ENCODE results near the gene TBC1D14. TPM values are rescaled to one million over a fixed set of nuclear protein-coding genes. Genes with fewer than 3 reads are reported as not detected.

The TBC1D14 gene
- total and polyA plus RNA-seq, 2 of the 4 experiments (the other 2 are of a cell fraction), result 31.7 to 40.7 TPM

- in situ Hi-C loops (cut with MboI; ENCODE audit: low sequenced_read_pairs), result no loop called here
- Histone ChIP-seq H2BK5ac (ENCODE audit: low read depth, low read length, poor library complexity, severe bottlenecking) (no peak overlapping the region), H3K56ac (ENCODE audit: extremely low read depth, insufficient read depth, low read length) (no peak overlapping the region), H3K18ac (ENCODE audit: low read depth, low read length) (no peak overlapping the region), H3K9ac (ENCODE audit: low read depth, low read length) (no peak overlapping the region), H3K23ac (ENCODE audit: low read depth, low read length) (no peak overlapping the region), H2AFZ (replicated peaks; ENCODE audit: low read length, poor library complexity) (no peak overlapping the region), H4K91ac (ENCODE audit: insufficient read depth, low read depth, low read length) (no peak overlapping the region), H3K36me3 (ENCODE audit: control insufficient read depth, insufficient read depth, low read length) (no peaks in the 10 kb centered on the region), H4K5ac (ENCODE audit: low read depth, low read length) (no peak overlapping the region), H3K4ac (ENCODE audit: low read depth, low read length) (no peak overlapping the region), H3K14ac (replicated peaks; ENCODE audit: low read depth, low read length) (no peak overlapping the region), H4K20me1 (ENCODE audit: insufficient read depth, low read length) (peaks cover 11% of the 10 kb centered on the region), H3K27me3 (ENCODE audit: control insufficient read depth, insufficient read depth, low read length) (no peaks in the 10 kb centered on the region), H3K79me1 (ENCODE audit: low read depth in 1 of 2, low read length in 2 of 2) (peaks cover 18 to 39% of the 10 kb centered on the region in 2 experiments), H2BK20ac (ENCODE audit: low read depth, low read length) (no peak overlapping the region), H2AK5ac (ENCODE audit: low read depth, low read length) (no peak overlapping the region), H4K8ac (ENCODE audit: low read depth in 2 of 2, low read length in 2 of 2) (no peak overlapping the region), H2AK9ac (replicated peaks; ENCODE audit: low read depth, low read length, poor library complexity) (no peak overlapping the region), H3K9me3 (ENCODE audit: control insufficient read depth, insufficient read depth, low read length) (no peaks in the 10 kb centered on the region), H3K4me1 (ENCODE audit: control insufficient read depth, insufficient read depth, low read length) (peaks cover 15% of the 10 kb centered on the region), H3K27ac (ENCODE audit: insufficient read depth, low read length) (no peak overlapping the region), H3K4me3 (ENCODE audit: insufficient read depth, low read depth, low read length) (no peak overlapping the region), H3K9me1 (ENCODE audit: insufficient read depth, low read length) (peaks cover 15% of the 10 kb centered on the region), H2BK15ac (ENCODE audit: low read depth, low read length) (no peak overlapping the region), H3K4me2 (ENCODE audit: low read depth, low read length) (no peak overlapping the region), H2BK120ac (ENCODE audit: low read depth, low read length) (no peak overlapping the region)
- CTCF ChIA-PET, result interaction anchor here (0.6 kb wide), 1 partner anchor 24 kb away, joined by 3 read pairs; no protein-coding TSS in a partner anchor
- BruUV-seq (replicated peaks), result no TSS peak
- no peak for TF ChIP-seq SMC3 (IDR thresholded peaks at IDR 0.05; ENCODE audit: low read depth, low read length)
- no peak for TF ChIP-seq CTCF (conservative IDR thresholded peaks at IDR 0.05; ENCODE audit: low read depth, low read length)
- dilution Hi-C loops (cut with HindIII; ENCODE audit: low sequenced_read_pairs, unreplicated experiment), result no loop called here
- POLR2A ChIA-PET (ENCODE audit: unreplicated experiment), result no interaction called here
- DNase-seq (no peak), ATAC-seq (ENCODE audit: low read depth) (no peak)
- intact Hi-C loops (cut with micrococcal nuclease), result no loop called here
- WGBS, 2 experiments (ENCODE audit: extremely low coverage in 2 of 2, insufficient read length in 1 of 2), result no CpG with 5 or more reads among the region's 4 CpGs
Measured at GRCh38 chr4:6960154-6960553, 50.5 kb downstream of the TBC1D14 start.
